ENCODE measurements around the gene RIPK4. TPM values are rescaled to one million over a fixed set of nuclear protein-coding genes. Genes with fewer than 3 reads are reported as not detected.
A peak's percentile ranks its signal among the peaks of the same experiment; 100 is the strongest.

RIPK4 gene
- 1 to 10 TPM in 1 of 5 experiments, under 1 TPM in 3, not detected in 1; 0.30 to 2.2 (median 0.62) TPM for total RNA-seq
- under 1 TPM; 0.24 to 0.33 TPM for polyA plus RNA-seq
- total RNA-seq, result 8.5 reads per million, percentile 33 among the genes with 10 or more reads in this experiment

DNA sequence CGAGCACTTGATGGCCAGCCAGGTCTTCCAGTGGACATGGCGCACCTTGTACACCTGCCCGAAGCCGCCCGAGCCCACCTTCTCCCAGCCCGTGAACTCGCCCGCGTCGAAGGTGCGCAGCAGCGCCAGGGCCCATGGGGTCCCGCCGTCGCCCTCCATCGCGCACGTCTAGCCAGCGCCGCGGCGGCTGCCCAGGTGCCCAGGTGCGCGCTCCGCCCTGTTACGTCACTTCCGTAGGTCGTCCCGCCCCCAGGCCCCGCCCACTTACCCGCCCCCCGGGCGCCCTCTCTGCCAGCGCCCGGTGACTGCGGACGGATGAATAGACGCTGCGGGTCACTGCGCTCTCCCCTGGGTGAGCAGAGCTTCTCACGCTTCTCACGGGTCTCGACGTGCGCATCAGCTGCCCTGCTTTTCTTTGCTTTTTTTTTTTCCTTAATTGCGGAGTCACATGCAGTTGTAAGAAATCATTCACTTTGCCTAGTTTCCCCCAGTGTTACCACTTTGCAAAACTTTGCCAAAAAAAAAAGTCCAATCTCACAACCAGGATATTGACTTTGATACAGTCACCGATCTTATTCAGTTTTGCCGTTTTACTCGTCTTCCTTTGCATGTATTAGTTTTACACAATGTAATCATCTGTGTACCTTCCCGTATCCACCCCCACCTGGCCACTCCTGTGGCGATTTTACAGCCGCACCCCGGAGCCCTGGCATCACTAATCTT, at the start of gene RIPK4:
TSS of gene RIPK4 (minus strand) at position 170 of the 723 bp plus-strand sequence. CDS start at position 159, 11 bp downstream.
- Histone ChIP-seq H3K4me3 (ENCODE audit: low read length) (peak within 1 kb of the TSS; percentile 64), H3K27ac (ENCODE audit: low read depth, low read length) (no peak within 1 kb of the TSS), H3K36me3 (ENCODE audit: control insufficient read depth in 2 of 3, insufficient read depth in 3 of 3, low read length in 3 of 3) (no peaks in the 10 kb centered on the region), H3K4me1 (ENCODE audit: control insufficient read depth in 2 of 2, insufficient read depth in 2 of 2, low read length in 2 of 2) (peaks cover 11 to 31% of the 10 kb centered on the region in 2 donors), H3K9me3 (ENCODE audit: control insufficient read depth in 2 of 3, low read length in 3 of 3) (no peaks in the 10 kb centered on the region), H3K27me3 (ENCODE audit: control insufficient read depth in 2 of 2, insufficient read depth in 2 of 2, low read length in 2 of 2) (peaks cover 8 to 28% of the 10 kb centered on the region in 2 donors)
- ATAC-seq (peak; percentile 82), DNase-seq (peak; percentile 27 to 64 (median 49))
- intact Hi-C loops (cut with micrococcal nuclease), result loop anchor here in 1 of 2 donors (5.0 kb wide), 1 partner anchor 110 kb away; the partner anchor contains the start of gene PRDM15
- H3K36me3 Mint-ChIP-seq, result peaks cover 0 to 5% (median 3%) of the 10 kb centered on the region in 5 donors
- ChIA-PET CTCF (no interaction called here), POLR2A (no interaction called here)
- peaks cover 63 to 88% (median 65%) of the 10 kb centered on the region in 5 donors for H3K27me3 Mint-ChIP-seq
- H3K27ac Mint-ChIP-seq, result peak within 1 kb of the TSS; percentile 15 to 88 (median 68)
- H3K4me1 Mint-ChIP-seq, result peaks cover 23 to 34% (median 30%) of the 10 kb centered on the region in 7 donors
- H3K4me3 Mint-ChIP-seq, result peak within 1 kb of the TSS; percentile 85 to 97 (median 87)
- peaks cover 0 to 6% (median 0%) of the 10 kb centered on the region in 11 donors for H3K9me3 Mint-ChIP-seq

DNA sequence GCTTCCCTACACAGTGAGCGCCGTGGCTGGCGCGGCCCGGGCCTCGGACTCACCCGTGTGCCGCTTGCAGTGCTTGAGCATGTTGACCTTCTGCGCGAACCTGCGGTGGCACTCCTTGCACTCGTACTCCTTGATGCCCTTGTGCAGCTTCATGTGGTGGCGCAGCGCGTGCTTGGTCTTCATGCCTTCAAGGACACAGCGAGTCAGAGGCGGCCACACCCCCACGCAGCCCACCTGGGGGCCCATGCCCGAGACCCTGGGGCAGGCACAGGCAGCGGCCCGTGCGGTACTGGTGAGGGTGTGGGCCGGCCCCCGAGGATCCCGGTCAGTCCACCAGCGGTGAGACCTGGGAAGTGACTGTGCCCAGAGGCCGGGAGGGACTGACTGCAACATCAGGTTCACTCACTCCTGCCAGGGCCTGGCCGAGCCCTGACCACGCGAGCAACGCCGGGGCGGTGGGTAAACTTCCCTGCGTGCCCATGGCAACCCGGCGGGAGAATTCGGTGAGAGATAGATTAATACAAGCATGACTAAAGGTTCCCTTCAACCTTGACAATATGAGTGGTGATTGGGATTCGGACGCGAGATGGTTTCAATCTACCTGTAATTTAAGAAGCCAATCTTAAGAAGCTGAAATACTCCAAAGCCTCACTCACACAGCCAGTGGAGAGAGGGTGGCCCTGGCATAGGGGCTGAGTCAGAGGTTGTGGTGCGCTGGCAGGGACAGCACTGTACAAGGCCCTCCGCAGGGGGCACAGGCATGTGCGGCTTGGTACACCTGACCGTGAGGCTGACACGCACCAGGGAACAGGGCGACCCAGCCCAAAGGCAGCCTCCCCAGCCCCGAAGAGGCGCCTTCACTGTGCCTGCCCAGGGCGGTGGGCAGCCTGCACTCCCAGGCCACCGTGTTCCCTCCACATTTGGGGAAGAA, 49.1 kb upstream of the RIPK4 start:
- H3K27ac Mint-ChIP-seq, result no peak overlapping the region
- peaks cover 0 to 47% (median 4%) of the 10 kb centered on the region in 3 experiments for H3K36me3 ChIP-seq (ENCODE audit: control insufficient read depth in 2 of 3, insufficient read depth in 3 of 3, low read length in 3 of 3)
- no peak for ATAC-seq
- ChIA-PET POLR2A (interaction anchor here (1.0 to 1.4 kb wide), 2 partner anchors 292 to 293 kb away, joined by 3 to 4 read pairs; no protein-coding TSS in a partner anchor), CTCF (interaction anchor here (0.6 to 3.4 kb wide), 12 partner anchors 9 to 532 kb away, joined by 3 to 58 read pairs (median 3); no protein-coding TSS in a partner anchor)
- no peak overlapping the region for H3K4me3 Mint-ChIP-seq
- H3K4me3 ChIP-seq (ENCODE audit: low read length), result no peak overlapping the region
- peaks cover 2 to 31% (median 9%) of the 10 kb centered on the region in 5 donors for H3K36me3 Mint-ChIP-seq
- H3K4me1 ChIP-seq (ENCODE audit: control insufficient read depth in 2 of 2, insufficient read depth in 2 of 2, low read length in 2 of 2), result no peaks in the 10 kb centered on the region
- intact Hi-C loops (cut with micrococcal nuclease), result loop anchor here (1.0 to 2.0 kb wide), 5 partner anchors 81 to 301 kb away; no protein-coding TSS in a partner anchor
- H3K4me1 Mint-ChIP-seq, result peaks cover 0 to 11% (median 10%) of the 10 kb centered on the region in 7 donors
- DNase-seq, result no peak
- no peaks in the 10 kb centered on the region for H3K9me3 Mint-ChIP-seq
- H3K27me3 Mint-ChIP-seq, result no peaks in the 10 kb centered on the region
- H3K27ac ChIP-seq (ENCODE audit: low read depth, low read length), result no peak overlapping the region
- H3K9me3 ChIP-seq (ENCODE audit: control insufficient read depth in 2 of 3, low read length in 3 of 3), result no peaks in the 10 kb centered on the region
- H3K27me3 ChIP-seq (ENCODE audit: control insufficient read depth in 2 of 2, insufficient read depth in 2 of 2, low read length in 2 of 2), result no peaks in the 10 kb centered on the region

DNA sequence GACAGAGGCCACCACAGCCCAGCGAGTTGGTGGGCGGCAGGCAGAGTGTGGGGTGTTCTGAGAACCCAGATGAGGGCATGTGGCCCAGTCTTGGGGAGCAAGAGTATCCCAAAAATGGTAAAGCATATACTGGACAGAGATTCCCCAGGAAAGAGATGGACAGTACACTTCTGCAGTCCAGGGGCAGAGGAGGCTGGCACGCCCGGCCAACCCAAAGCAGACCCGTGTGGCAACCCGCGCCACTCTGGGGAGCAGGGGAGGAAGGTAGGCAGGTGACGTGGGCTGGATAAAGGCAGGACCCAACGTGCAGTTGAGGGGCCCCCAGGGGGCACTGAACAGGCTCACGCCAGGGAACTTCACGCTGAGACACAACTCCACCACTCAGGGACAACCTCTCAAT, 46.4 kb upstream of the RIPK4 start:
- peaks cover 0 to 11% (median 10%) of the 10 kb centered on the region in 7 donors for H3K4me1 Mint-ChIP-seq
- H3K27ac Mint-ChIP-seq, result no peak overlapping the region
- H3K27me3 ChIP-seq (ENCODE audit: control insufficient read depth in 2 of 2, insufficient read depth in 2 of 2, low read length in 2 of 2), result no peaks in the 10 kb centered on the region
- H3K9me3 Mint-ChIP-seq, result no peaks in the 10 kb centered on the region
- POLR2A ChIA-PET, result no interaction called here
- ATAC-seq, result no peak
- no peak overlapping the region for H3K4me3 Mint-ChIP-seq
- no peak overlapping the region for H3K27ac ChIP-seq (ENCODE audit: low read depth, low read length)
- no peaks in the 10 kb centered on the region for H3K9me3 ChIP-seq (ENCODE audit: control insufficient read depth in 2 of 3, low read length in 3 of 3)
- H3K36me3 ChIP-seq (ENCODE audit: control insufficient read depth in 2 of 3, insufficient read depth in 3 of 3, low read length in 3 of 3), result peaks cover 4 to 59% (median 4%) of the 10 kb centered on the region in 3 experiments
- CTCF ChIA-PET, result no interaction called here
- intact Hi-C loops (cut with micrococcal nuclease), result no loop called here
- no peak for DNase-seq
- no peaks in the 10 kb centered on the region for H3K27me3 Mint-ChIP-seq
- peaks cover 5 to 40% (median 9%) of the 10 kb centered on the region in 5 donors for H3K36me3 Mint-ChIP-seq
- H3K4me3 ChIP-seq (ENCODE audit: low read length), result no peak overlapping the region
- H3K4me1 ChIP-seq (ENCODE audit: control insufficient read depth in 2 of 2, insufficient read depth in 2 of 2, low read length in 2 of 2), result no peaks in the 10 kb centered on the region

DNA sequence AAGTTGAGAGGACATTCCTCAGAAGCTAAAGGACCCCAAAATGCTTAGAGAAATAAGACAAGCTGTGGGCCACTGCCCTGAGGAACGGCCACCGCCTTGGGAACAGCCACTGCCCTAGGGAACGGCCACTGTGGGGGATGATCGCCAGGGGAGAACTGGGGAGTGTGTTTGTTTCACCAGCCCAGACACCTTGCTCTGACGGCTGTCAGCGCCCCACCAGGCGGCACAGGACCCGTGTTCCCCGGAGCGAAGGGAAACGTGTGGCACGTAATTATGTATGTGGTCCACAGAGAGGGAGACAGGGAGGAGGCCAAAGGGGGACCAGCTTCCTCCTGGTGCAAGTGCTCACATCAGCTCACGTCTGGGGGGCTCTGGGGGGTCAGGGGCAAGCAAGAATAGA, 45.8 kb upstream of the RIPK4 start:
- intact Hi-C loops (cut with micrococcal nuclease), result no loop called here
- Mint-ChIP-seq H3K9me3 (no peaks in the 10 kb centered on the region), H3K4me1 (peaks cover 0 to 11% (median 10%) of the 10 kb centered on the region in 7 donors), H3K27ac (no peak overlapping the region), H3K27me3 (no peaks in the 10 kb centered on the region), H3K4me3 (no peak overlapping the region), H3K36me3 (peaks cover 6 to 46% (median 9%) of the 10 kb centered on the region in 5 donors)
- H3K4me1 ChIP-seq (ENCODE audit: control insufficient read depth in 2 of 2, insufficient read depth in 2 of 2, low read length in 2 of 2), result no peaks in the 10 kb centered on the region
- no peaks in the 10 kb centered on the region for H3K9me3 ChIP-seq (ENCODE audit: control insufficient read depth in 2 of 3, low read length in 3 of 3)
- no peak overlapping the region for H3K4me3 ChIP-seq (ENCODE audit: low read length)
- ChIA-PET POLR2A (no interaction called here), CTCF (no interaction called here)
- H3K27ac ChIP-seq (ENCODE audit: low read depth, low read length), result no peak overlapping the region
- DNase-seq, result no peak
- H3K36me3 ChIP-seq (ENCODE audit: control insufficient read depth in 2 of 3, insufficient read depth in 3 of 3, low read length in 3 of 3), result peaks cover 4 to 62% (median 4%) of the 10 kb centered on the region in 3 experiments
- no peak for ATAC-seq
- no peaks in the 10 kb centered on the region for H3K27me3 ChIP-seq (ENCODE audit: control insufficient read depth in 2 of 2, insufficient read depth in 2 of 2, low read length in 2 of 2)

DNA sequence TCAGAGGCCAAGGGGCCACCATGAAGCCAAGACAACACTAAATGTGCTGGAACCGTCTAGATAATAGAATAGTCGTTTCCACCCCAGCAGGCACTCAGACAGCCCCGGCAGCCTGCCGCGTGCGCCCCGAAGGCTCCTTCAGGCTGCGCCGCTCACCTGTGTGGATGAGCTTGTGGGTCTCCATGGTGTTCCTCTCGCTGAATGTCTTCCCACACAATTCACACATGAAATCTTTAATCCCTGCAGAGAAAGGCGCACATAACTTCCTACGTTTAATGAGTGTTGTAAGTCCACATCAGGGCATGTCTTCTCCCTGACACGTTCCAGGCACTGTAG, 43.7 kb upstream of the RIPK4 start:
- no peak for ATAC-seq

DNA sequence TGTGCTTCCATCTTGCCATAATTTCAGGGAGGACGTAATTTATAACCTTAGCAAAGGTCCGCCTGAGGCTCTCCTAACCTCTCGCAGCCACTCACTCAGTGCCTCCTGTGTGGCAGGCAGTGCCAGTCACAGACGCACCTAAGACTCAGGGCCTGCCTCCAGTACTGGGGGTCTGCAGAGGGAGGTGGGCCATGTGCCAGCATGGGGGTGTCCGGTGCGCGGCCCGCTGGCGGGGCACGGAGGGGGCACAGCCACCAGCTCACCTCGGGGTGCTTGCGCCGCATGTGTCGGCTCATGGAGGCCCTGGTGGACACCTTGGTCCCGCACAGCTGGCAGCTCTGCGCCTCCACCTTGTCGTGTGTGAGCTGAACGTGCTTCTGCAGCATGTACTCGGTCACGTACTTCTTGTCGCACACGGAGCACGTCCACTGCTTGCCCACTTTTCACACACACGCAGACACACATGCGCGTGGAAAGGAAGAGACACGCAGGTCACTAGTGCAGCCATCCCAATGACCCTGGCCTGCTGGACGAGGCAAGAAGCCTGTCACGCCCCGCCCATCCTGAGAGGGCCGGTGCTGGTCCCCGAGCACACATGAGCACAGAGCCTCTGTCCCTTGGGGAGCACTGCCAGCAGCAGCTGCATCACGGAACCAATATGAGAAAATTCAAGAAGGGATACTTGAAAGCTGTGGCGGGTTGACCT, 43.2 kb upstream of the RIPK4 start:
- CTCF ChIA-PET, result no interaction called here
- Mint-ChIP-seq H3K27ac (no peak overlapping the region), H3K4me1 (peaks cover 0 to 4% (median 0%) of the 10 kb centered on the region in 7 donors), H3K4me3 (no peak overlapping the region), H3K27me3 (no peaks in the 10 kb centered on the region), H3K36me3 (peaks cover 6 to 62% (median 21%) of the 10 kb centered on the region in 5 donors), H3K9me3 (peaks cover 0 to 15% (median 0%) of the 10 kb centered on the region in 11 donors)
- Histone ChIP-seq H3K36me3 (ENCODE audit: control insufficient read depth in 2 of 3, insufficient read depth in 3 of 3, low read length in 3 of 3) (peaks cover under 1 to 53% (median 4%) of the 10 kb centered on the region in 3 experiments), H3K27me3 (ENCODE audit: control insufficient read depth in 2 of 2, insufficient read depth in 2 of 2, low read length in 2 of 2) (no peaks in the 10 kb centered on the region), H3K4me1 (ENCODE audit: control insufficient read depth in 2 of 2, insufficient read depth in 2 of 2, low read length in 2 of 2) (no peaks in the 10 kb centered on the region), H3K27ac (ENCODE audit: low read depth, low read length) (no peak overlapping the region), H3K4me3 (ENCODE audit: low read length) (no peak overlapping the region), H3K9me3 (ENCODE audit: control insufficient read depth in 2 of 3, low read length in 3 of 3) (no peaks in the 10 kb centered on the region)
- ATAC-seq (no peak), DNase-seq (no peak)
- intact Hi-C loops (cut with micrococcal nuclease), result no loop called here
- POLR2A ChIA-PET, result no interaction called here

More for the DNA sequence above, 43.7 kb upstream of the RIPK4 start:
- H3K36me3 ChIP-seq (ENCODE audit: control insufficient read depth in 2 of 3, insufficient read depth in 3 of 3, low read length in 3 of 3), result peaks cover 4 to 58% (median 4%) of the 10 kb centered on the region in 3 experiments
- ChIA-PET POLR2A (no interaction called here), CTCF (interaction anchor here (1.3 kb wide), 1 partner anchor 302 kb away, joined by 3 read pairs; no protein-coding TSS in a partner anchor)
- peaks cover 0 to 13% (median 0%) of the 10 kb centered on the region in 11 donors for H3K9me3 Mint-ChIP-seq
- H3K4me3 ChIP-seq (ENCODE audit: low read length), result no peak overlapping the region
- H3K9me3 ChIP-seq (ENCODE audit: control insufficient read depth in 2 of 3, low read length in 3 of 3), result no peaks in the 10 kb centered on the region
- peaks cover 6 to 61% (median 19%) of the 10 kb centered on the region in 5 donors for H3K36me3 Mint-ChIP-seq
- peak overlapping the region in 1 of 9 donors; percentile 30 for H3K27ac Mint-ChIP-seq
- H3K27ac ChIP-seq (ENCODE audit: low read depth, low read length), result no peak overlapping the region
- no peak overlapping the region for H3K4me3 Mint-ChIP-seq
- intact Hi-C loops (cut with micrococcal nuclease), result no loop called here
- no peaks in the 10 kb centered on the region for H3K4me1 ChIP-seq (ENCODE audit: control insufficient read depth in 2 of 2, insufficient read depth in 2 of 2, low read length in 2 of 2)
- DNase-seq, result no peak
- peaks cover 0 to 4% (median 0%) of the 10 kb centered on the region in 7 donors for H3K4me1 Mint-ChIP-seq
- no peaks in the 10 kb centered on the region for H3K27me3 ChIP-seq (ENCODE audit: control insufficient read depth in 2 of 2, insufficient read depth in 2 of 2, low read length in 2 of 2)
- no peaks in the 10 kb centered on the region for H3K27me3 Mint-ChIP-seq
